Anterior cingulate cortex (tissue), 58 donors: Measurements from ENCODE around the gene NUB1.
A peak's percentile ranks its signal among the peaks of the same experiment; 100 is the strongest.

Source experiments
- DNase-seq, 58 donors: peaks; one replicate each; lab custom pipeline; 2025; lab: John Stamatoyannopoulos, UW

NUB1 gene

GRCh38 chr7:151374726-151375125 is 33.1 kb downstream of the NUB1 start:
- DNase-seq, result no peak

DNA sequence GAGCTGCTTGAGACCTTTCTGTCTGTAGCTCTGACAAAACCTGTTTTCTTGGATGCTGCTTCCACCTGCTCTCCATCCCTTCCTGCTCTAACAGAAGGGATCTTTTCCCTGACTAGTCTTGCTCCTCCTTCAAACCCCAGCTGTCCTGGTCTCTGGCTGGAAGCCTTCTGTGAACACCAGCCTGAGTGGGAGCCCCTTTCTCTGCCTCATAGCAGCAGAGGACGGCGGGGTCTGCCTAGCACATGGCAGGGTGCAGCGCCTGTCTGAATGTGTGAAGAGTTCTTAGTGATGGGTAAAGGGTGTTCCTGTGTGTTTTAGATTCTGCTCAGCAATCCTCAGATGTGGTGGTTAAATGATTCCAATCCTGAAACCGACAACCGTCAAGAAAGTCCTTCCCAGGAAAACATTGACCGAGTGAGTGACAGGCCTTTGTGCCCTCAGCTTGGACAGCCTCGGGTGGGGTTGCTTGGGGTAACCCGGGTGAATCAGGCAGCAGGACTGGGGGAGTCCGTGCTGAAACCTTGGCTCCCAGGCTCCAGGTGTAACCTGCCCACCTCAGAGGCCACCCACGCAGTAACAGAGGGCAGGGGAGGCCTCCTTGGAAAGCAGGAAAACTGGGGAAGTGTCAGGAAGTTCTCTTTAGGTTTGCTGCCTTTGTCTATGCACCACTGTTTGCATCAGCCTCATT is 34.1 kb downstream of the NUB1 start:
- no peak for DNase-seq

DNA sequence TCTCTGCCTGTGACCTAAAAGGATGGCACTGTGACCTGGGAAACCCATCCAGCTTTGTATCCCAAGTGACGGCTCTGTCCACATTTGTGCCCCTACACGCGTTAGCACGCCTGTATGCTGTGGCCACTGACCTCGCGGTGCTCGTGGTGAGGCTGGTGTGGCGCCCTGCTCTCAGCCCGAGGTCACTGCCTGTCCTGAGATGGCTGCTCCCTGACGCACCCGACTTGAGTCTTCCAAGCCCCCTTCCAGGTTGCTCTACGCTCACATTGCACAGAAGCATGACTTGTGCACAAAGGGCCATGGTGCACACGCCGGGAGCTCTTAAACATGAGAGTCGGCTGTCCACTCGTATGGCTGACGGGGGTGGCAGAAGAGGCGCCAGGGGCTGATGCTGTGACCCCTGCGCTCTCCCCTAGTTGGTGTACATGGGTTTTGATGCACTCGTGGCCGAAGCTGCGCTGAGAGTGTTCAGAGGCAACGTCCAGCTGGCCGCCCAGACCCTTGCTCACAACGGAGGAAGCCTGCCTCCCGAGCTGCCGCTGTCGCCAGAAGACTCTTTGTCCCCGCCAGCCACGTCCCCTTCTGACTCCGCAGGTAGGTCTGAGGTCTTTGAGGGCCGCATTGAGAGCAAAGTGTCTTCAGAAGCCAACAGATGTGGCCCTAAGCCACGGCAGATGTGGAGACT is 34.7 kb downstream of the NUB1 start:
- no peak for DNase-seq

GRCh38 chr7:151377406-151377805 is 35.8 kb downstream of the NUB1 start:
- no peak for DNase-seq

DNA sequence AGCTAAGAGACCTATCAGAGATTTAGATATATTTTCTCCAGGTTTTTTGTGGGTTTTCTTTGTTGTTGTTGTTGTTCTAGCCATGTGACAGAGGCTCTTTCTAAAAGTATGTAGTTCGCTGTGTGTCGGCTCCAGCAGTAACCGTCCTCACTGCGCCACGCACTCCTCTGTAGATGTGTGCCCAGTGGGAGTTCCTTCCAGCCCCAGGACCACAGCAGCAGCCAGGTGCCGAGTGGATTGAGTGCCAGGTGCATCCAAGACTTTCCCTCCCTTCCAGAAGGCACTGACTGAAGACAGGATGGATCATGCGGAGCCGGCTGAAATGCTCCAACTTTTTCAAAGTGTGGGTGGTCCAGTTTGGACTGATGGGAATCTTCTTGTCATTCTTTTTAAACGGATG is 36.4 kb downstream of the NUB1 start:
- DNase-seq, result no peak

DNA sequence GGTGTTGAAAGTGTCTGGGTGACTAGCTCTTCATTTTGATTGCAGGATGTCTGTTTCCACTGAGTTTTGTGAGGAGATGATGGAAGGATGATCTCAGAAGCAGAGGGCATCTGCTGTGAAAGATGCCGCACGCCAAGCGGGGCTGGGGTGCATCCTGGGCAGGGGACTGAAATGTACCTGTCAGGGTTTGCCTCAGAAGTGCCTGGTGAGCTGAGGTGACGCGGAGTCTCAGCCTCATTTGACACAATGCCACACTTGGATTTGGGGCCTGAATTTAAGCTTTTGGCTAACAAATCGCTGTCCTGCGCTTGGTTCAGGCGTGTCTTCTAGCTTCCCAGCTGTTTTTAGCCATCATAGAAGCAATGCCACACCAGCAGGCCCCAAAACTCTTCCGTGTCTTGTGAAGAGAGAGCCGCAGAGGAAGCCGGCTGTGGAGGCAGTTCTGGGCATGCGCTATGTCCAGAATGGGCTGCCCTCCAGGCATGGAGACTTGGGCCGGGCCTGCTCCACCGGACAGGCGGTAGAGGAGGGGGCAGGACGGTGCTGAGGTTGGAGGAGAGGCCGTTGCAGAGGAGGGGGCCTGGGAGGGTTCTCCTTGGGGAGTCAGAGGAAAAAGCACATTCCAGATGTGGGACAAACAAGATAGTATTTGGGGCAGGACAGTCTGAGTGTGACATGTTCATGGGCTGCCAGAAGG is 37.0 kb downstream of the NUB1 start:
- DNase-seq, result peak in 1 of 58 donors; percentile 18

- no peak for DNase-seq
These were observed 37.5 kb downstream of the NUB1 start for GRCh38 chr7:151379193-151379520.

DNA sequence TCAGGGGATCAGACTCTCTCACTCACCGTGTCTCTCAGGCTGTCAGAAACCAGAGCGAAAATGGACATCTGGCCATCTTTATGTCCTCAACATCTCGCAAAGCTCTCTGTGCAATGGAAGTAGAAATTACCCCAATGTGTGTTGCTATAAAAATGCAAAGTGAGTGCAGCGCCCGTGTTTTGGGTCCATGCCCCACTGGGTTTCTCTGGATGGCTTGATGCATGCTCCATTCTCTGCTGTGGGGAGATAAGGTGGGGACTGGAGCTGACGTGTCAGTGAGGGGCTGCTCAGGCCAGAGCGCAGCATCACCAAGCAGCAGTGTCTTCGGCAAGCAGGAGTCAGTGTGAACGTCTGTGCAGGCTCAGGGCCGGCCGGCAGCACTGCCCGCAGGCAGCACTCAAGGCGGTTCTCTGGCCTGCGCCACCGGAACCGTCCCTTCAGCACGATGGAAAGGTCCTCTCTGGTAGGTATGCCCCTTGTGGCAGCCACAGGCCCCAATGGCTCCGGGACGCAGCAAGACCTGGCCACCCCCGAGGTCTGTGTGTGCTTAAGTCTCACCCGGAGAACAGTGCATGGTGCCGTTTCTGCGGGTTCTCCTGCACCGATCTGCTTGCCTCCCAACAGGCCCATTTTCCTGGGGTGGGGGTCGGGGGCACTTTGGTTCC is 38.1 kb downstream of the NUB1 start:
- no peak for DNase-seq

DNA sequence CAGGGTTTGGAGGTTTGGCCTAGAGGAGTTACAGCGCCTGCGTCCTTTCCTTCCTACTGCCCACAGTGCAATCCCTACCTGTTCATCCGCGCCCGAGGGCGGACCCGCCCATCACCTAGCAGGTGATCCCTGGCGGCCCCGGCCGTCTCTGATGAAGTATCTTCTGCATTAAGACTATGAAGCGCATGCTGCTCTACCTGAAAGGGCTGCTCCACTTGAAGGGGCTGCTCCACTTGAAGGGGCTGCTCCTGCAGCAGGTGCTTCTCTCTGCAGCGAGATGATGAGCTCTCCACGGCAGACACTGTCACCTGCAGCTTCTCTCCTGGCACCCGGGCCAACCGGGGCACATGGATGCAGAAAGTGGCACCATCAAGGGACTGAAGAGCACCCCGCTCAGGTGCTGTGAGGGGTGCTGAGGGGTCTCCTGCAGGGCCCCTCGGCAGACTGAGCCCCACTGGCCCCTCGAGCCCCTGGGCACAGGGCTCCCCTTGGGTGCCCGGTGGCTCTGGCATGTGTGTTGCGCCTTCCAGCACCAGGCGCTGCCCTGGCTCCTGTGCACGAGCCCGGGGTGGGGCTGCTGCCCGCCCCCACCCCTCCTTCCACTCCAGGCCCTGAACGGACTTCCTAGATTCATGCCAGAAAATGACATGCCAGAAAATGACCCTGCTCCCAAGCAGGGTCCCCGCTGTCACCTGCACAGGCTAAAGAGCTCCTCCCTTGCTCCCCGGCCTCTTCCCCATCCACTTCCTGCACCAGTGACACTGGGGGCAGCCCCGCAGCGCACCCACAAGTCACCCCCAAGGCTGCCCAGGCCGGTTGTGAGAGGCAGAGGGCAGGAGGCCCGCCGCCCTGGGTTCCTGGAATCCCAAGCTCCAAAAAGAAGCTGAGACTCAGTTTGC is 38.8 kb downstream of the NUB1 start:
- DNase-seq, result no peak

DNA sequence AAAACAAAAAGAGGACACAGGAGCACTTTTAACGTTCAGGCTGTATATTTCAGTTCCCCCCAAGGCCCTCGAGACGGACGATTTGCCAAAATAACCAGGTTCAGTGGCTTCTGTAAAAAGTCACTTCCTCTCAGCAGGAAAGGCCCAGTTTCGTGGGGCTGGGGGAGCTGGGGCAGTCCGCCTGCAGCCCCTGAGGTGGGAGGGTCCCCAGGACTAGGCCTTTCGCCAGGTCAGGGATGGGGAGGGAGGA is 39.4 kb downstream of the NUB1 start:
- DNase-seq, result no peak

DNA sequence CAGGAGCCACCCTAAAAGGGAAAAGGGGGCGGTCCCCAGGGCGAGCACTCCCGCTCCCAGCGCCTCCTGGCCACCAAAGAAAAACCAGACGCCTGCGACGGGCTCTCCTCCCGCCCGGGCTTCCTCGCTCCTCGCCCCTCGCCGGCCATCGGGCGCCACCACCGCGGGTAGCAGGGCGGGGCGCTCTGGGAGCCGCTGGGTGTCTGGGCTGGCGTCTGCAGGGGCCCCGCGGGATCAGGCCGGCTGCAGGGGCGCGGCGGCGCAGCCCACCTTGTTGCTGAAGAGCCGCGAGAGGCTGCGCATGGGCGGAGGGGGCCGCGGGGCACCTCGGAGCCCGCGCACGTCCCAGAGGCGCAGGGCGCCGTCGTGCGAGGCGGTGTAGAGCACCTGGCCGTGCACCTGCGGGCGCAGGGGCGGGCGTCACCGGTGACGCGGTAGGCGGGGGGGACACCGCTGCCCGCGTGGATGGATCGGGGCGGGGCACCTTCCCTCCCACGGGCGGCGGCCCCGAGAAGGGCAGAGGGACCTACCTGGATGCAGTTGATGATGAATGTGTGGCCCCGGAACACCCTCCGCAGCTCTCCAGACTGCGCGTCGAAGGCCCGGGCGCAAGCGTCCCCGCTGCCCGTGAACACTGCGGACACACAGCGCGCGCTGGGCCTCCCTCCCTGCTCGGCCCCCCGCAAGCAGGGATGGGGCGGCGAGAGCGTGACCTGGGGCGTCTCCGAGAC is 39.9 kb downstream of the NUB1 start:
- peak in 1 of 58 donors; percentile 26 for DNase-seq

DNA sequence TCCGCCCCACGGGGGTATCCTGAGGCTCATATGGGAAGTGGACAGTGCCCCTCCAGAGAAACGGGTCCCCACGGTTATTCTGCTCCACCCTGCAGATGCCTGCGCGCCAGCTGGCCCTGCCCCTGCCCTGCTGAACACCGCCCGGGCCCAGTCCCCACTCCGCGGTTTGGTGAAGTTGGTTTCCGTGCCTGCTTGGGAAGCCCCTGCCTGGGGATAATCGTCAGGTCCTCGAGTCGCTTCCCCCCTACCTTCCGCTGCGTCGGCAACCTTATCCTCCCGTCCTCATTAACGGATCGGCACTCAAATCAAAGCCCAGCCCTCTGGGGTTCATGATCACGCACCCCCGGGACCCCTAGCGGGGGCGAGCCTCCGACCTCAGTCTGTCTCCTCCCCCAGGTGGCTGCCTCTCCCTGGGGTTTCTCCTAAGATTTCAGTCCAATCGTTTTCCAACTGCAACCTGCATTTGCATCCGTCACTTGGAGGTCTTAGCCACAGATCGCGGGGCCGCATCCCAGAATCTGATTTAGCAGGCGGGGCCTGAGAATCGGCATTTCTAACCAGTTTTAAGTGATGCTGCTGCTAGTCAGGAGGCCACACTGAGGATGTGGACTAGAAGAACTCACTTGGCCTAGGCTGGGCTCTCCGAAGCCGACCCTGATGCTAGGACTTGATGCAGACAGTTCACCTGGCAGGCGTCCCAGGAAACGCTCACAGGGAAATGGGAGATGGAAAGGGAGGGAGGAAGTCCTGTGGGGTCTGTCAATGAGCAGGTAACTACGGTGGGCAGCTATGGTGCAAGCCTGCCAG is 40.7 kb downstream of the NUB1 start:
- DNase-seq, result no peak

GRCh38 chr7:151383638-151384351 is 42.2 kb downstream of the NUB1 start:
- no peak for DNase-seq

- no peak for DNase-seq
These were observed 42.7 kb downstream of the NUB1 start for GRCh38 chr7:151384352-151384697.

DNA sequence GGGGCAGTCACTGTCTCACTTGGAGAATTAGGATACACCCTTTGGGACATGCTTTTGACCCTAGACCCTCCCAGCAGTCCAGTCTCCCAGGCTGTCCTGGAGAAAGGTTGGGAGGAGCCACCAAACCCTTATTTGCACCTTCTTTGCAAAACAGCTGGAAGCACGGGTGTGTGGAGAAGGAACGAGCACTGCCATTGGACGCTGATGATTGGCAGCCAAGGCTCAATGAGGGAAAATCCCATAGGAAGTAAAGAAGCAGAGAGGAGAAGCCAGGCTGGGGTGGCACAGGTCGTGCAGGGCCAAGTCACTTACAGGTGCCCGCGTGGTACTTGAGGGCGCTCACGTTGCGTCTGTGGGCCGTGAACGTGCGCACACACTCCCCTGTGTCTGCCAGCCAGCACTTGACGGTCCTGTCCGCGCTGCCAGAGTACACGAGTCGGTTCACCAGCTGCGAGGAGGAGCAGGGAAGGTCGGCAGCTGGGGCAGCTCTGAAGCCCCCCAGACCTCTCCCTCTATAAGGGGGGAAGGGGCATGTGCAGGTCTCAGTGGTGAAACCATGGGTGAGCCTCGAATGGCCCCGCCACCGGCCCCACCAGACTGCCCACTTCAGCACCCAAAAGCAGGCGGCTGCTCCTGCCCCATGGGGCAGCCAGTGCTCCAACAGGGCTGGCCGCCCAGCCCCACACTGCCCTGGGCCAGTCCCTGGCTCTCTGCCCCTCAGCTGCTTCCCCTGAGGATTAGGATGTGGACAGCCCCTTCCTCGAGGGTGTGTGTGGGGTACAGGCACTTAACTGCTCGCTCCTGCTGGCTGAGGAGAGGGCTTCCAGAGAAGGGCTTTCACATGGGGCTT is 43.4 kb downstream of the NUB1 start:
- DNase-seq, result no peak

DNA sequence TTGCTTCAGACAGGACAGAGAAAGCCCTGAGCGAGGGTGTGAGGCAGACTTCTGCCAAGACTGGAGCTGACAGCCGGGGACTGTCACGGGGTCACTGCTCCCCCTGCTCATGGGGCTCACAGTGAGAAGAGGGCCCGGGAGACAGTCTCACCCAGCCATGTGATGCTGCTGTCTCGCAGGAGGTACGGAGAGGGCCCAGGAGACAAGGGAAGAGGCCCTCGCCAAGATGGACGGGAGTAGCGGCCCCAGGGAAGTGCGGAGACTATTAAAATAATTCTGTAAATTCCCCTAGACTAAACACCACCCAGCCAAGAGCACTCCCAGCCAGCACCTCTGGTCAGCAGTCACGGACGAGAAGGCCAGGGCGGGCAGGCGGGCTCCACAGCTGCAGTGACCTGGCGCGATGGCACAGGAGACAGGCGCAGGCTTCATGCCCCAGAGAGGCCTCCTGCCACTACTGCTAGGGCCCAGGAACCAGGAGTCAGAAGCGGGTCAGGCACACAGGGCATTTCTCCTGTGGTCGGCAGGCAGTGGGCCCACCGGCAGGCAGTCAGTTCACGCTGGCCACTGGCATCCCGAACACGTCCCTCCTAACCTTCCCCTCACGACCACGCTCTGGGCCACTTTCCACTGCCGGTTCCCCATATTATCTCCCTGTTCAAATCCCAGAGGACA is 44.2 kb downstream of the NUB1 start:
- no peak for DNase-seq
